NB4 (cell line): ENCODE measurements around the gene TAB2.

Experiments used
- CTCF ChIP-seq: IDR thresholded peaks from one replicate; pipeline ENCODE4 v1.5.1; 2012; ENCODE audit warnings: low read depth, low read length
- MAX ChIP-seq: IDR thresholded peaks from 2 replicates; pipeline ENCODE4 v1.6.1; 2011; ENCODE audit warnings: low read depth, low read length
- POLR2A ChIP-seq: IDR thresholded peaks from 2 replicates; pipeline ENCODE4 v1.6.1; 2011; ENCODE audit warnings: mild to moderate bottlenecking; ENCODE audit not compliant: insufficient read length; ENCODE audit errors: extremely low read depth

GRCh38 chr6:149364557-149364956 lies 47.0 kb downstream of the TAB2 start:
- TF ChIP-seq CTCF (no peak), POLR2A (no peak), MAX (no peak)
